Trophoblast cell (in vitro differentiated cells and primary cell): ENCODE measurements around the gene IRS1.

Experiments
- DNase-seq, 2 donors: peaks; one replicate each; pipeline ENCODE4 v3.0.0-alpha.2; 2016
- H2AFZ ChIP-seq: 2 replicates; pipeline ENCODE4 v1.6.1; 2013; ENCODE audit warnings: low read length, moderate library complexity, mild to moderate bottlenecking; ENCODE audit not compliant: insufficient read depth, poor library complexity
- H2AK5ac ChIP-seq: 2 replicates; pipeline ENCODE4 v1.6.1; 2013; ENCODE audit warnings: mild to moderate bottlenecking, low read length
- H2BK120ac ChIP-seq: 2 replicates; pipeline ENCODE4 v1.6.1; 2013; ENCODE audit warnings: low read length, mild to moderate bottlenecking, moderate library complexity; ENCODE audit not compliant: insufficient read depth, poor library complexity
- H2BK12ac ChIP-seq: 2 replicates; pipeline ENCODE4 v1.6.1; 2013; ENCODE audit warnings: mild to moderate bottlenecking, low read length, moderate library complexity
- H2BK5ac ChIP-seq: 2 replicates; pipeline ENCODE4 v1.6.1; 2013; ENCODE audit warnings: low read length, low read depth, moderate library complexity, mild to moderate bottlenecking; ENCODE audit not compliant: poor library complexity
- H3K14ac ChIP-seq: 2 replicates; pipeline ENCODE4 v1.6.1; 2013; ENCODE audit warnings: mild to moderate bottlenecking, low read length
- H3K18ac ChIP-seq: 2 replicates; pipeline ENCODE4 v1.6.1; 2013; ENCODE audit warnings: mild to moderate bottlenecking, low read length
- H3K23ac ChIP-seq: 2 replicates; pipeline ENCODE4 v1.6.1; 2013; ENCODE audit warnings: low read length
- H3K27ac ChIP-seq: 2 replicates; pipeline ENCODE4 v1.5.1; 2013; ENCODE audit warnings: low read depth, mild to moderate bottlenecking, inconsistent platforms, low read length, moderate library complexity
- H3K27me3 ChIP-seq: 2 replicates; pipeline ENCODE4 v1.6.1; 2013; ENCODE audit warnings: inconsistent platforms, mild to moderate bottlenecking, low read length, moderate library complexity; ENCODE audit not compliant: insufficient read depth
- H3K36me3 ChIP-seq, 2 experiments: 1 replicate in 1 of 2; 2 replicates in 1 of 2; pipeline ENCODE4 v1.6.1; 2013; ENCODE audit warnings: low read length in 2 of 2, mild to moderate bottlenecking in 2 of 2, moderate library complexity in 1 of 2; ENCODE audit not compliant: insufficient read depth in 2 of 2, control insufficient read depth in 1 of 2
- H3K4ac ChIP-seq: 2 replicates; pipeline ENCODE4 v1.6.1; 2013; ENCODE audit warnings: low read depth, mild to moderate bottlenecking, low read length, moderate library complexity
- H3K4me1 ChIP-seq, 2 experiments: 1 replicate in 1 of 2; 2 replicates in 1 of 2; pipeline ENCODE4 v1.6.1; 2013; ENCODE audit warnings: low read length in 2 of 2, mild to moderate bottlenecking in 2 of 2, moderate library complexity in 1 of 2; ENCODE audit not compliant: insufficient read depth in 2 of 2, control insufficient read depth in 1 of 2
- H3K4me2 ChIP-seq: 2 replicates; pipeline ENCODE4 v1.6.1; 2013; ENCODE audit warnings: inconsistent platforms, mild to moderate bottlenecking, low read length, moderate library complexity
- H3K4me3 ChIP-seq: 2 replicates; pipeline ENCODE4 v1.5.1; 2013; ENCODE audit warnings: mild to moderate bottlenecking, low read depth, low read length, inconsistent platforms
- H3K79me1 ChIP-seq: one replicate; pipeline ENCODE4 v1.6.1; 2013; ENCODE audit warnings: low read length
- H3K79me2 ChIP-seq: 2 replicates; pipeline ENCODE4 v1.6.1; 2013; ENCODE audit warnings: low read length, mild to moderate bottlenecking; ENCODE audit not compliant: control insufficient read depth, insufficient read depth, poor library complexity
- H3K9ac ChIP-seq: 2 replicates; pipeline ENCODE4 v1.6.1; 2013; ENCODE audit warnings: mild to moderate bottlenecking, low read length
- H3K9me3 ChIP-seq: 2 replicates; pipeline ENCODE4 v1.6.1; 2013; ENCODE audit warnings: low read depth, mild to moderate bottlenecking, control low read depth, inconsistent platforms, low read length; ENCODE audit not compliant: insufficient read depth
- H4K12ac ChIP-seq: 2 replicates; pipeline ENCODE4 v1.6.1; 2013; ENCODE audit warnings: low read depth, mild to moderate bottlenecking, low read length, moderate library complexity
- H4K8ac ChIP-seq: 2 replicates; pipeline ENCODE4 v1.6.1; 2013; ENCODE audit warnings: low read depth, mild to moderate bottlenecking, low read length, moderate library complexity
- H4K91ac ChIP-seq: one replicate; pipeline ENCODE4 v1.6.1; 2013; ENCODE audit warnings: low read depth, mild to moderate bottlenecking, low read length, moderate library complexity
- WGBS: extraction: QIAGEN DNeasy Blood & Tissue Kit; methylation state at CpG from one replicate; pipeline ENCODE4 v1.1.7; 2013; ENCODE audit warnings: missing lambda C conversion rate; ENCODE audit not compliant: insufficient read length, insufficient coverage; ENCODE audit errors: extremely low coverage; 5-methylcytosine and 5-hydroxymethylcytosine counted together

Gene IRS1

GRCh38 chr2:226694149-226694548 lies 105.5 kb downstream of the IRS1 start:
- Histone ChIP-seq H4K12ac (no peak overlapping the region), H3K18ac (no peak overlapping the region), H3K4ac (no peak overlapping the region), H3K36me3 (no peaks in the 10 kb centered on the region), H2AK5ac (no peak overlapping the region), H2AFZ (no peak overlapping the region), H4K8ac (no peak overlapping the region), H2BK120ac (no peak overlapping the region), H3K23ac (no peak overlapping the region), H3K79me1 (no peaks in the 10 kb centered on the region), H4K91ac (no peak overlapping the region), H3K9me3 (no peaks in the 10 kb centered on the region), H3K4me2 (no peak overlapping the region), H3K4me1 (peaks cover 0 to 3% of the 10 kb centered on the region in 2 experiments), H3K79me2 (no peaks in the 10 kb centered on the region), H3K14ac (no peak overlapping the region), H3K9ac (no peak overlapping the region), H2BK5ac (no peak overlapping the region), H3K27ac (no peak overlapping the region), H3K4me3 (no peak overlapping the region), H2BK12ac (no peak overlapping the region), H3K27me3 (no peaks in the 10 kb centered on the region)
- no peak for DNase-seq
- no CpG with 5 or more reads among the region's 4 CpGs for WGBS

- Histone ChIP-seq H3K4ac (no peak overlapping the region), H4K8ac (no peak overlapping the region), H4K12ac (no peak overlapping the region), H3K4me1 (peaks cover 0 to 3% of the 10 kb centered on the region in 2 experiments), H3K14ac (no peak overlapping the region), H2BK12ac (no peak overlapping the region), H3K27me3 (no peaks in the 10 kb centered on the region), H3K79me1 (no peaks in the 10 kb centered on the region), H3K9ac (no peak overlapping the region), H3K79me2 (no peaks in the 10 kb centered on the region), H3K4me2 (no peak overlapping the region), H3K23ac (no peak overlapping the region), H2BK120ac (no peak overlapping the region), H2BK5ac (no peak overlapping the region), H3K4me3 (no peak overlapping the region), H3K18ac (no peak overlapping the region), H2AK5ac (no peak overlapping the region), H4K91ac (no peak overlapping the region), H3K36me3 (no peaks in the 10 kb centered on the region), H3K9me3 (no peaks in the 10 kb centered on the region), H2AFZ (no peak overlapping the region), H3K27ac (no peak overlapping the region)
- no CpG with 5 or more reads among the region's 4 CpGs for WGBS
- no peak for DNase-seq
These were observed 106.1 kb downstream of the IRS1 start for GRCh38 chr2:226693521-226693920.

GRCh38 chr2:226692521-226693126 lies 107.0 kb downstream of the IRS1 start:
- H3K27me3 ChIP-seq: no peaks in the 10 kb centered on the region
- H3K79me1 ChIP-seq: no peaks in the 10 kb centered on the region
- no peak overlapping the region for H3K23ac ChIP-seq
- H3K14ac ChIP-seq: no peak overlapping the region
- no peak overlapping the region for H3K9ac ChIP-seq
- no peaks in the 10 kb centered on the region for H3K9me3 ChIP-seq
- no peak overlapping the region for H4K8ac ChIP-seq
- no peak overlapping the region for H3K4me2 ChIP-seq
- WGBS: no CpG with 5 or more reads among the region's 9 CpGs
- H4K12ac ChIP-seq: no peak overlapping the region
- no peak overlapping the region for H2BK12ac ChIP-seq
- no peak overlapping the region for H2BK5ac ChIP-seq
- peak in 1 of 2 donors; percentile 13 for DNase-seq
- no peaks in the 10 kb centered on the region for H3K36me3 ChIP-seq
- H3K4me3 ChIP-seq: no peak overlapping the region
- no peak overlapping the region for H3K4ac ChIP-seq
- no peak overlapping the region for H3K27ac ChIP-seq
- no peak overlapping the region for H2BK120ac ChIP-seq
- no peaks in the 10 kb centered on the region for H3K79me2 ChIP-seq
- no peak overlapping the region for H2AK5ac ChIP-seq
- no peak overlapping the region for H3K18ac ChIP-seq
- H3K4me1 ChIP-seq: peaks cover 0 to 3% of the 10 kb centered on the region in 2 experiments
- H2AFZ ChIP-seq: no peak overlapping the region
- H4K91ac ChIP-seq: no peak overlapping the region

- H2AK5ac ChIP-seq: no peak overlapping the region
- no peak overlapping the region for H3K18ac ChIP-seq
- no peak overlapping the region for H2BK120ac ChIP-seq
- no peak overlapping the region for H2BK5ac ChIP-seq
- H3K4me3 ChIP-seq: no peak overlapping the region
- H2BK12ac ChIP-seq: peak overlapping the region; percentile 53
- no peaks in the 10 kb centered on the region for H3K79me1 ChIP-seq
- H4K12ac ChIP-seq: no peak overlapping the region
- H4K91ac ChIP-seq: no peak overlapping the region
- H3K9me3 ChIP-seq: no peaks in the 10 kb centered on the region
- peaks cover 0 to 3% of the 10 kb centered on the region in 2 experiments for H3K4me1 ChIP-seq
- no peak overlapping the region for H3K9ac ChIP-seq
- peak in 1 of 2 donors; percentile 10 for DNase-seq
- no peaks in the 10 kb centered on the region for H3K79me2 ChIP-seq
- no peaks in the 10 kb centered on the region for H3K36me3 ChIP-seq
- no peak overlapping the region for H3K23ac ChIP-seq
- H3K14ac ChIP-seq: no peak overlapping the region
- H4K8ac ChIP-seq: no peak overlapping the region
- H3K4ac ChIP-seq: no peak overlapping the region
- H3K27ac ChIP-seq: no peak overlapping the region
- H2AFZ ChIP-seq: no peak overlapping the region
- H3K27me3 ChIP-seq: no peaks in the 10 kb centered on the region
- no peak overlapping the region for H3K4me2 ChIP-seq
- no CpG with 5 or more reads among the region's 2 CpGs for WGBS
These were observed 108.4 kb downstream of the IRS1 start for GRCh38 chr2:226691255-226691654.
